ENCODE measurements around the gene NRCAM.
"Not testable (repeated sequence)": the region's sequence is repeated elsewhere in the genome, so short reads cannot be mapped to it uniquely, and the experiment has no call there.

NRCAM gene

GRCh38 chr7:108340856-108341411 lies 115.3 kb downstream of the NRCAM start:
- DNase-seq (ENCODE audit: low read depth): no peak

- DNase-seq (ENCODE audit: low read depth): not testable (repeated sequence)
Measured at GRCh38 chr7:108340406-108340805, 115.8 kb downstream of the NRCAM start.

- no peak for DNase-seq (ENCODE audit: low read depth)
Measured at GRCh38 chr7:108335269-108335918, 120.8 kb downstream of the NRCAM start.

- no peak for DNase-seq (ENCODE audit: low read depth)
Measured at GRCh38 chr7:108332937-108333336, 123.3 kb downstream of the NRCAM start.

- no peak for DNase-seq (ENCODE audit: low read depth)
Measured at GRCh38 chr7:108331971-108332370, 124.3 kb downstream of the NRCAM start.

GRCh38 chr7:108330227-108330626 lies 126.0 kb downstream of the NRCAM start:
- no peak for DNase-seq (ENCODE audit: low read depth)

- DNase-seq (ENCODE audit: low read depth): no peak
Measured at GRCh38 chr7:108329514-108329913, 126.7 kb downstream of the NRCAM start.

GRCh38 chr7:108328174-108328651 lies 128.0 kb downstream of the NRCAM start:
- no peak for DNase-seq (ENCODE audit: low read depth)

GRCh38 chr7:108327353-108327752 lies 128.9 kb downstream of the NRCAM start:
- no peak for DNase-seq (ENCODE audit: low read depth)

GRCh38 chr7:108326938-108327337 lies 129.3 kb downstream of the NRCAM start:
- no peak for DNase-seq (ENCODE audit: low read depth)

- DNase-seq (ENCODE audit: low read depth): no peak
Measured at GRCh38 chr7:108324053-108325038, 131.9 kb downstream of the NRCAM start.

GRCh38 chr7:108322925-108323832 lies 133.1 kb downstream of the NRCAM start:
- DNase-seq (ENCODE audit: low read depth): no peak

GRCh38 chr7:108322046-108322445 lies 134.2 kb downstream of the NRCAM start:
- DNase-seq (ENCODE audit: low read depth): no peak

- DNase-seq (ENCODE audit: low read depth): no peak
Measured at GRCh38 chr7:108321359-108321758, 134.9 kb downstream of the NRCAM start.

GRCh38 chr7:108316708-108317107 lies 139.5 kb downstream of the NRCAM start:
- DNase-seq (ENCODE audit: low read depth): no peak

- DNase-seq (ENCODE audit: low read depth): no peak
Measured at GRCh38 chr7:108314551-108314950, 141.7 kb downstream of the NRCAM start.

- DNase-seq (ENCODE audit: low read depth): no peak
Measured at GRCh38 chr7:108314049-108314448, 142.2 kb downstream of the NRCAM start.

- DNase-seq (ENCODE audit: low read depth): no peak
Measured at GRCh38 chr7:108313086-108313485, 143.2 kb downstream of the NRCAM start.

GRCh38 chr7:108311446-108312168 lies 144.6 kb downstream of the NRCAM start:
- peak; percentile 7 for DNase-seq (ENCODE audit: low read depth)

GRCh38 chr7:108310351-108310750 lies 145.9 kb downstream of the NRCAM start:
- peak; percentile 19 for DNase-seq (ENCODE audit: low read depth)

- DNase-seq (ENCODE audit: low read depth): peak; percentile 77
Measured at GRCh38 chr7:108308903-108309302, 147.3 kb downstream of the NRCAM start.
